OCI-LY1 (cell line): ENCODE measurements around the gene ITGA4.

ENCODE experiments used
- H2AFZ ChIP-seq: fragments of 200-600 bp; sonication (generic), shearing (Covaris generic); 2 replicates; pipeline ENCODE4 v1.6.0; 2014; ENCODE audit warnings: antibody characterized with exemption, mild to moderate bottlenecking, low read length
- H3F3A ChIP-seq: fragments of 200-600 bp; sonication (generic), shearing (Covaris generic); 2 replicates; pipeline ENCODE4 v1.6.0; 2014; ENCODE audit warnings: mild to moderate bottlenecking, antibody characterized with exemption, low read length, moderate library complexity; ENCODE audit not compliant: insufficient read depth
- H3K27ac ChIP-seq: fragments of 200-600 bp; sonication (generic); 2 replicates; pipeline ENCODE4 v1.5.1; 2014; ENCODE audit warnings: low read length, mixed run types, mild to moderate bottlenecking, low read depth; ENCODE audit not compliant: poor library complexity, severe bottlenecking
- H3K27me3 ChIP-seq: fragments of 200-600 bp; sonication (generic); 2 replicates; pipeline ENCODE4 v1.6.0; 2014; ENCODE audit warnings: antibody characterized with exemption, mild to moderate bottlenecking, low read length, moderate library complexity; ENCODE audit not compliant: insufficient read depth
- H3K36me3 ChIP-seq: fragments of 200-600 bp; sonication (generic); 2 replicates; pipeline ENCODE4 v1.6.1; 2014; ENCODE audit warnings: mild to moderate bottlenecking, antibody characterized with exemption, low read length, moderate library complexity, mixed read lengths; ENCODE audit not compliant: insufficient read depth
- H3K4me1 ChIP-seq: fragments of 200-600 bp; sonication (generic); 2 replicates; pipeline ENCODE4 v1.5.1; 2014; ENCODE audit warnings: mild to moderate bottlenecking, low read length, moderate library complexity; ENCODE audit not compliant: insufficient read depth, severe bottlenecking
- H3K4me2 ChIP-seq: fragments of 200-600 bp; sonication (generic), shearing (Covaris generic); 2 replicates; pipeline ENCODE4 v1.6.1; 2014; ENCODE audit warnings: low read length
- H3K4me3 ChIP-seq: fragments of 200-600 bp; sonication (generic); 2 replicates; pipeline ENCODE4 v1.5.1; 2014; ENCODE audit warnings: low read length, low read depth, mild to moderate bottlenecking, mixed read lengths; ENCODE audit not compliant: poor library complexity, severe bottlenecking
- H3K79me2 ChIP-seq: fragments of 200-600 bp; shearing (Covaris generic); 2 replicates; pipeline ENCODE4 v1.6.1; 2016; ENCODE audit warnings: mixed run types, low read length, mixed read lengths; ENCODE audit not compliant: insufficient read depth
- H3K9ac ChIP-seq: fragments of 200-600 bp; sonication (generic), shearing (Covaris generic); 2 replicates; pipeline ENCODE4 v1.6.1; 2014; ENCODE audit warnings: mild to moderate bottlenecking, low read length, mixed read lengths
- H3K9me2 ChIP-seq: fragments of 200-600 bp; sonication (generic), shearing (Covaris generic); 2 replicates; pipeline ENCODE4 v1.6.1; 2014; ENCODE audit warnings: low read depth, mild to moderate bottlenecking, low read length, mixed read lengths
- H3K9me3 ChIP-seq: fragments of 200-600 bp; shearing (Covaris generic); 2 replicates; pipeline ENCODE4 v1.6.1; 2014; ENCODE audit warnings: low read length, mixed read lengths
- H4K20me1 ChIP-seq: fragments of 200-600 bp; sonication (generic), shearing (Covaris generic); 2 replicates; pipeline ENCODE4 v1.6.0; 2016; ENCODE audit warnings: mild to moderate bottlenecking, low read length; ENCODE audit not compliant: insufficient read depth
- EZH2 ChIP-seq: fragments of 200-600 bp; sonication (generic), shearing (Covaris generic); IDR thresholded peaks from 2 replicates; pipeline ENCODE4 v1.8.0; 2017; ENCODE audit warnings: borderline replicate concordance, mixed run types, mild to moderate bottlenecking, antibody characterized with exemption, low read length, moderate library complexity, mixed read lengths
- TF ChIP-seq, protein P1 (sequence below): fragments of 200-600 bp; sonication (generic), shearing (Covaris generic); IDR thresholded peaks from 2 replicates; pipeline ENCODE4 v1.5.1; 2017; ENCODE audit warnings: mild to moderate bottlenecking, antibody characterized with exemption, low read length, moderate library complexity, mixed read lengths

The ITGA4 gene

DNA sequence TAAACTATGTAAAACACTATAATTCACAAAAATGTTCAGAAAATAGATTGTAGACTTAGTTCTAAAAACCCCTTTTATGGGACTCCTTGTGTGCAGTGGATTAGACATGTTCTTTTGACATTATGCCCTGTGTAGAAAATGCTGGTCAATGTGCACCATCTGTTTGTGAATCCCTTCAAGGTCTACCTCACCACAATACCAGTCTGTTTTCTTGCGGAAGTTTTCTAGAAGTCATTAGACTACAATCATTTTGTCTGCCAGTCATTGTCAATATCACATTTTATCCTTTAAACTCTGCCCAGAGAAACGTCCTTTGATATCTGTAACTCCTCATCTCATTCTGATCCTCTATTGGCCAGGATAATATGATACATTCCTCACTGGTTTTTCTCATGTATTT, 7.8 kb downstream of the ITGA4 start:
- Histone ChIP-seq H4K20me1 (no peaks in the 10 kb centered on the region), H3K9me2 (no peaks in the 10 kb centered on the region), H2AFZ (no peak overlapping the region), H3K9ac (no peak overlapping the region), H3K4me1 (peaks cover 54% of the 10 kb centered on the region), H3F3A (no peaks in the 10 kb centered on the region), H3K4me3 (no peak overlapping the region), H3K9me3 (no peaks in the 10 kb centered on the region), H3K27me3 (no peaks in the 10 kb centered on the region), H3K36me3 (peaks cover 30% of the 10 kb centered on the region), H3K27ac (peak overlapping the region; percentile 33), H3K79me2 (peaks cover 91% of the 10 kb centered on the region), H3K4me2 (no peak overlapping the region)
- TF ChIP-seq, protein P1, sequence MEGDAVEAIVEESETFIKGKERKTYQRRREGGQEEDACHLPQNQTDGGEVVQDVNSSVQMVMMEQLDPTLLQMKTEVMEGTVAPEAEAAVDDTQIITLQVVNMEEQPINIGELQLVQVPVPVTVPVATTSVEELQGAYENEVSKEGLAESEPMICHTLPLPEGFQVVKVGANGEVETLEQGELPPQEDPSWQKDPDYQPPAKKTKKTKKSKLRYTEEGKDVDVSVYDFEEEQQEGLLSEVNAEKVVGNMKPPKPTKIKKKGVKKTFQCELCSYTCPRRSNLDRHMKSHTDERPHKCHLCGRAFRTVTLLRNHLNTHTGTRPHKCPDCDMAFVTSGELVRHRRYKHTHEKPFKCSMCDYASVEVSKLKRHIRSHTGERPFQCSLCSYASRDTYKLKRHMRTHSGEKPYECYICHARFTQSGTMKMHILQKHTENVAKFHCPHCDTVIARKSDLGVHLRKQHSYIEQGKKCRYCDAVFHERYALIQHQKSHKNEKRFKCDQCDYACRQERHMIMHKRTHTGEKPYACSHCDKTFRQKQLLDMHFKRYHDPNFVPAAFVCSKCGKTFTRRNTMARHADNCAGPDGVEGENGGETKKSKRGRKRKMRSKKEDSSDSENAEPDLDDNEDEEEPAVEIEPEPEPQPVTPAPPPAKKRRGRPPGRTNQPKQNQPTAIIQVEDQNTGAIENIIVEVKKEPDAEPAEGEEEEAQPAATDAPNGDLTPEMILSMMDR, result no peak

DNA sequence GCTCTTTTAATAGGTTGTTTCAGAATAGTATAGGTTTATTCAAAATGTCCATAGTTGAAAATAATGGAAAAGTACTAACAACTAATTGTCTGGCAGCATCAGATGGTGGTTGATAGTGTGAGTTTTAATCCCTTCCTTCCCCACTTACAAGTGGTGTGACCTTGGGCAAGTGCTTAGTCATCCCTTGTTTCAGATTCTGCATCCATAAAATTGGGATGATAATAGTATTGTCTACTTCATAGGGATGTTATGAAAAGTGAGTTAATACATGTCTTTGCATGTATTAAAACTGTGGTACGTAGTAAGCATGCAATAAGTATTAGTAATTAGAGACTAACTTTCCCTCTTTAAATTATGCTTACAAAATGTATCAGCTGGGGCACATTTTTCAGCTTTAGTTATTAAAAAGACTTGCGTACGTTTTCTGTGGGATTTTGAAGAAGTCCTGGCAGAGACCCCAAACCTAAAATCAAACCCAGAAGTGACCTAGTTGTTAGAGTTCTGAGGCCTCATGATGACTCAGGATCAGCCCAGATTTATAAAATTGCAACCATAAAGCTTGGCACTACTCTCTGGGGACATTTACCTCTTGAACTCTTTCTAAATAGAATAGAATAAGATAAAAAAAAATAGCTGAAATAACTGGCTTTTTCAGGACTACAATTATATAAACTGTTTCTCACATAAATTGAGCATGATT, 8.6 kb downstream of the ITGA4 start:
- H3F3A ChIP-seq, result no peaks in the 10 kb centered on the region
- H3K9ac ChIP-seq, result no peak overlapping the region
- peaks cover 36% of the 10 kb centered on the region for H3K36me3 ChIP-seq
- H4K20me1 ChIP-seq, result no peaks in the 10 kb centered on the region
- H3K9me2 ChIP-seq, result no peaks in the 10 kb centered on the region
- H3K27ac ChIP-seq, result peak overlapping the region; percentile 33
- no peak overlapping the region for H2AFZ ChIP-seq
- H3K27me3 ChIP-seq, result no peaks in the 10 kb centered on the region
- no peak overlapping the region for H3K4me2 ChIP-seq
- H3K4me1 ChIP-seq, result peaks cover 46% of the 10 kb centered on the region
- TF ChIP-seq EZH2, result no peak
- TF ChIP-seq, protein P1, result no peak
- peaks cover 88% of the 10 kb centered on the region for H3K79me2 ChIP-seq
- H3K9me3 ChIP-seq, result no peaks in the 10 kb centered on the region
- no peak overlapping the region for H3K4me3 ChIP-seq

DNA sequence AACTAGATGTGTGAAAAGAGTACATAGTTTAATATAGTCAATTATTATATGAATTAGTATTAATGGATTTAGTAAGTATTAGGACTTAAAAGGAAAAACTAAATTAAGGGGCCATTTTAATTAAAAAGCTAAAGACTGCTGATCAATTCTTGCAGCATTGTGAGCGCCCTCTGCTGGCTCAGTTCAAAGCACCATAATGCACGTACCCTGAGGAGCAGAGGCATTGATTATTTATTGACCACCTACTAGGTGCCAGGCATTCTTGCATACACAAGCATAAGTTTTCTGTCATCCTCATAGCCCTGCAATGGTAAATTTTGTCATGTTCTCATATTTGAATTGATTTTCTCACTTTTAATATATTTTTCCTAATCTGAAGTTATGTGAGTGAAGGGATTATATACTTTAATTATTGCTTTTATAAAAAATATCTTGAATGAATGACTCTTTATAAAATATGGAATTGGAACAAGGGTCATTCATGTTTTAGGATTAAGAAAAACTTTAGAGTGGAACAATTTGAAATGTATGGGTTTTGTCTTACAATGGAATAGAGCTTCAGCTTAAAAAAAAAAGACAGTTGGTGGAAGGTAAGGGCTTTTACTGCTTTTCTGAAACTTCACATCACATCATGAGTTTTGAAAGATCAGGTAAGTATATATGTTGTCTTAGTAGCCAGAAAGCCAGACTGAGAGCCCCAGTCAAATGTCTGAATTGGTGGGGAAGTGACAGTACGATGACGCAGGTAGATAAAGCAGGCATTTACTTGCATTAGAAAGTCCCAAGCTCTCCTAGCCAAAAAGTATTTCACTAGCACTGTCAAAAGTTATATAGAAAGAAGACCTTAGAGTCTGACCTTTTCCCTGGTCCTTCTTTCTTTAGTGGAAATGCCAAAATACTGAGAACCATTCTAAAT, 9.7 kb downstream of the ITGA4 start:
- Histone ChIP-seq H3K4me1 (peaks cover 36% of the 10 kb centered on the region), H3K27ac (no peak overlapping the region), H2AFZ (no peak overlapping the region), H3K36me3 (peaks cover 31% of the 10 kb centered on the region), H4K20me1 (no peaks in the 10 kb centered on the region), H3K9me2 (no peaks in the 10 kb centered on the region), H3K4me2 (no peak overlapping the region), H3K4me3 (no peak overlapping the region), H3F3A (no peaks in the 10 kb centered on the region), H3K9ac (no peak overlapping the region), H3K9me3 (no peaks in the 10 kb centered on the region), H3K27me3 (no peaks in the 10 kb centered on the region), H3K79me2 (peaks cover 85% of the 10 kb centered on the region)
- TF ChIP-seq EZH2, result no peak
- TF ChIP-seq, protein P1, result peak; percentile 81
